ENCODE data around the gene RANGRF. TPM values are rescaled to one million over a fixed set of nuclear protein-coding genes. Genes with fewer than 3 reads are reported as not detected.

Gene RANGRF
- polyA plus RNA-seq, 1 of the 3 experiments (the other 2 are of a cell fraction), result 55.9 TPM

DNA sequence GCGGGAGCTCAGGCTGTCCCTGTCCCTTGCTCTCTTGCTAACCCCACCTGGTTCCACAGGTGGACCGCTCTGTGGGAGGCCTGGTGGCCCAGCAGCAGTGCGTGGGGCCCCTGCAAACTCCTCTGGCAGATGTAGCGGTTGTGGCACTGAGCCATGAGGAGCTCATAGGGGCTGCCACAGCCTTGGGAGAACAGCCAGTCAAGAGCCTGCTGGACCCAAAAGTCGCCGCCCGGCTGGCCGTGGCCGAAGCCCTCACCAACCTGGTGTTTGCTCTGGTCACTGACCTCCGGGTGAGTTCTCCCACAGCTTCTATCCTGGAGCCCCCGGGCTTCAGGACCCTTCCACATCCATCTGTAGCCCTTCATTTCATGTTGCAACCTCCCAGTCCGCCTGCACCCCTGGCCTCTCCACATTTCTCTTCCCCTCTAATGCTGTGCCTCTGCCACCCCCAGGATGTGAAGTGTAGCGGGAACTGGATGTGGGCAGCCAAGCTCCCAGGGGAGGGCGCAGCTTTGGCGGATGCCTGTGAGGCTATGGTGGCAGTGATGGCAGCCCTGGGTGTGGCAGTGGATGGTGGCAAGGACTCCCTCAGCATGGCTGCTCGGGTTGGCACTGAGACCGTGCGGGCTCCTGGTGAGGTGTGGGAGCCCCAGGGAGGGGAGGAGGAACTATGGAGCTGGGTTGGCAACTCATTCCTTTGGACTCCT lies 23.5 kb upstream of the RANGRF start:
- H3K27ac ChIP-seq (ENCODE audit: low read depth in 2 of 2, low read length in 1 of 2), result no peak overlapping the region
- no peaks in the 10 kb centered on the region for H3K79me2 ChIP-seq (ENCODE audit: insufficient read depth)
- no peaks in the 10 kb centered on the region for H4K20me1 ChIP-seq (ENCODE audit: insufficient read depth)
- WGBS (ENCODE audit: low lambda C conversion rate), result 94% methylated on average over 17 of the region's 18 CpGs
- no peaks in the 10 kb centered on the region for H3K27me3 ChIP-seq (ENCODE audit: insufficient read depth)
- DNase-seq, result no peak
- no peak overlapping the region for H2AFZ ChIP-seq (ENCODE audit: low read depth)
- H3K36me3 ChIP-seq (replicated peaks in 1 of 2; ENCODE audit: control insufficient read depth in 1 of 2, insufficient read depth in 2 of 2, low read length in 1 of 2), result peaks cover 12 to 56% of the 10 kb centered on the region in 2 experiments
- no peak overlapping the region for H3K4me2 ChIP-seq
- no peaks in the 10 kb centered on the region for H3K9me3 ChIP-seq
- no peaks in the 10 kb centered on the region for H3K9me2 ChIP-seq
- no peak overlapping the region for H3K4me3 ChIP-seq (ENCODE audit: low read depth in 2 of 2, low read length in 1 of 2)
- no peaks in the 10 kb centered on the region for H3K4me1 ChIP-seq (ENCODE audit: control insufficient read depth in 1 of 2, insufficient read depth in 2 of 2, low read depth in 1 of 2, low read length in 1 of 2)
- H3F3A ChIP-seq (replicated peaks; ENCODE audit: insufficient read depth), result no peaks in the 10 kb centered on the region
- no peak overlapping the region for H3K9ac ChIP-seq
- ChIA-PET CTCF (interaction anchor here (1.1 kb wide), 1 partner anchor 36 kb away, joined by 3 read pairs; no protein-coding TSS in a partner anchor), POLR2A (no interaction called here)
- TF ChIP-seq ZBTB33 (IDR thresholded peaks at IDR 0.05; ENCODE audit: borderline replicate concordance, low read depth), result no peak
- TF ChIP-seq, protein P1, sequence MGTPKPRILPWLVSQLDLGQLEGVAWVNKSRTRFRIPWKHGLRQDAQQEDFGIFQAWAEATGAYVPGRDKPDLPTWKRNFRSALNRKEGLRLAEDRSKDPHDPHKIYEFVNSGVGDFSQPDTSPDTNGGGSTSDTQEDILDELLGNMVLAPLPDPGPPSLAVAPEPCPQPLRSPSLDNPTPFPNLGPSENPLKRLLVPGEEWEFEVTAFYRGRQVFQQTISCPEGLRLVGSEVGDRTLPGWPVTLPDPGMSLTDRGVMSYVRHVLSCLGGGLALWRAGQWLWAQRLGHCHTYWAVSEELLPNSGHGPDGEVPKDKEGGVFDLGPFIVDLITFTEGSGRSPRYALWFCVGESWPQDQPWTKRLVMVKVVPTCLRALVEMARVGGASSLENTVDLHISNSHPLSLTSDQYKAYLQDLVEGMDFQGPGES (IDR thresholded peaks at IDR 0.05; ENCODE audit: low read depth, low read length), result no peak
- no peak for TF ChIP-seq ELF1 (IDR thresholded peaks at IDR 0.05)
- TF ChIP-seq NFIC (IDR thresholded peaks at IDR 0.05; ENCODE audit: borderline replicate concordance), result no peak
- TF ChIP-seq, protein P2, sequence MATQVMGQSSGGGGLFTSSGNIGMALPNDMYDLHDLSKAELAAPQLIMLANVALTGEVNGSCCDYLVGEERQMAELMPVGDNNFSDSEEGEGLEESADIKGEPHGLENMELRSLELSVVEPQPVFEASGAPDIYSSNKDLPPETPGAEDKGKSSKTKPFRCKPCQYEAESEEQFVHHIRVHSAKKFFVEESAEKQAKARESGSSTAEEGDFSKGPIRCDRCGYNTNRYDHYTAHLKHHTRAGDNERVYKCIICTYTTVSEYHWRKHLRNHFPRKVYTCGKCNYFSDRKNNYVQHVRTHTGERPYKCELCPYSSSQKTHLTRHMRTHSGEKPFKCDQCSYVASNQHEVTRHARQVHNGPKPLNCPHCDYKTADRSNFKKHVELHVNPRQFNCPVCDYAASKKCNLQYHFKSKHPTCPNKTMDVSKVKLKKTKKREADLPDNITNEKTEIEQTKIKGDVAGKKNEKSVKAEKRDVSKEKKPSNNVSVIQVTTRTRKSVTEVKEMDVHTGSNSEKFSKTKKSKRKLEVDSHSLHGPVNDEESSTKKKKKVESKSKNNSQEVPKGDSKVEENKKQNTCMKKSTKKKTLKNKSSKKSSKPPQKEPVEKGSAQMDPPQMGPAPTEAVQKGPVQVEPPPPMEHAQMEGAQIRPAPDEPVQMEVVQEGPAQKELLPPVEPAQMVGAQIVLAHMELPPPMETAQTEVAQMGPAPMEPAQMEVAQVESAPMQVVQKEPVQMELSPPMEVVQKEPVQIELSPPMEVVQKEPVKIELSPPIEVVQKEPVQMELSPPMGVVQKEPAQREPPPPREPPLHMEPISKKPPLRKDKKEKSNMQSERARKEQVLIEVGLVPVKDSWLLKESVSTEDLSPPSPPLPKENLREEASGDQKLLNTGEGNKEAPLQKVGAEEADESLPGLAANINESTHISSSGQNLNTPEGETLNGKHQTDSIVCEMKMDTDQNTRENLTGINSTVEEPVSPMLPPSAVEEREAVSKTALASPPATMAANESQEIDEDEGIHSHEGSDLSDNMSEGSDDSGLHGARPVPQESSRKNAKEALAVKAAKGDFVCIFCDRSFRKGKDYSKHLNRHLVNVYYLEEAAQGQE (IDR thresholded peaks at IDR 0.05; ENCODE audit: low read depth, low read length), result no peak
- no peak for TF ChIP-seq NRF1 (IDR thresholded peaks at IDR 0.05; ENCODE audit: low read depth, low read length)
- TF ChIP-seq CHD2 (IDR thresholded peaks at IDR 0.05; ENCODE audit: low read length, partially characterized antibody), result no peak
- no peak for TF ChIP-seq JUND (IDR thresholded peaks at IDR 0.05)
- no peak for TF ChIP-seq EZH2phosphoT487 (IDR thresholded peaks at IDR 0.05; ENCODE audit: borderline replicate concordance, low read depth)
- no peak for TF ChIP-seq RAD21 (IDR thresholded peaks at IDR 0.05; ENCODE audit: low read length)
- TF ChIP-seq POLR2AphosphoS5 (IDR thresholded peaks at IDR 0.05; ENCODE audit: low read depth, low read length), result no peak
- TF ChIP-seq RXRA (IDR thresholded peaks at IDR 0.05; ENCODE audit: borderline replicate concordance, low read depth), result no peak
- TF ChIP-seq RFX5 (IDR thresholded peaks at IDR 0.05; ENCODE audit: low read length), result no peak
- TF ChIP-seq TCF12 (IDR thresholded peaks at IDR 0.05), result no peak
- TF ChIP-seq FOSL2 (IDR thresholded peaks at IDR 0.05; ENCODE audit: borderline replicate concordance, low read depth), result no peak
- TF ChIP-seq USF1 (IDR thresholded peaks at IDR 0.05; ENCODE audit: borderline replicate concordance, low read depth), result no peak
- no peak for TF ChIP-seq SMC3 (IDR thresholded peaks at IDR 0.05; ENCODE audit: low read depth, low read length)
- no peak for TF ChIP-seq TEAD4 (IDR thresholded peaks at IDR 0.05; ENCODE audit: borderline replicate concordance, insufficient read depth)

All from SK-N-SH (cell line).